HG03025 (cell line): ENCODE results near the gene TM6SF1.
"Not testable (repeated sequence)": the region's sequence is repeated elsewhere in the genome, so short reads cannot be mapped to it uniquely, and the experiment has no call there.

Source experiments
- ATAC-seq: cut with Tn5 transposase; IDR thresholded peaks from one replicate; pipeline ENCODE4 v1.9.1; 2021; ENCODE audit warnings: mild to moderate bottlenecking, moderate library complexity; ENCODE audit not compliant: unreplicated experiment, low FRiP score

TM6SF1 gene

DNA sequence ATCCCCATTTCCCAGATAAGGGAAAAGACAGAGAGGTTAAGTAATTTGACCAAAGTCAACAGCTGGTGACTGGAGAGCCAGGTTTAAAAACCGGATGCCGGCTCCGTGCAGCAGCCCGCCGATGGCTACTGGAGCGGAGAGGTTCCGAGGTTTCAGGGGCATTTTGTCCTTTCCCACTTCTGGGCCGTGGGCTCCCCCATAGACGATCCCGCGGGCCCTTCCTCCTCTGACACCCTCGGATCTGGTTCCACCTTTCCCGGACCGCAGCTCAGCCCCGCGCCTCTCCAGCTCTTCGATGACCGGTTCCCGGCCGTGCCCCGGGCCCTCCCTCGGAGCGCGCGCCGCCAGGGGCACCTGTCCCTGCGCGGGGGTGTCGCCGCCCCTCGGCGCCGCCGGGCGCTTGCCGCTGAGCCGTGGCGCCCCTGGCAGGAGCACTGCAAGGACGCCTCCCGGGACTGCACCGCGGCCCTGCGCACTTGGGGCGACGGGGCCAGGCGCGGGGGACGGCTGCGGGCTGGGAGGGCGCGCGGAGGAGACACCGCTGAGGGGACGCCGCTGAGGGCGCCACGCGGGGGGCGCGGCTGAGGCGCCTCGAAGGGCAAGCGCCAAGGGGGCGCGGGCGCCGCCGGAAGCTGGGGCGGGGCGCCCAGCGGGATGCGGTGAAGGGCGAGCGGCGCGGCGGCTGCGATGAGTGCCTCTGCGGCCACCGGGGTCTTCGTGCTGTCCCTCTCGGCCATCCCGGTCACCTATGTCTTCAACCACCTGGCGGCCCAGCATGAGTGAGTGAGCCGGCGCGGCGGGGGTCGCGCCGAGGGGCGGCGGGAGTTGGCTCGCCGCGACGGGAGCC is at the start of gene TM6SF1:
TM6SF1 (plus strand) TSS at position 652 of the 847 bp plus-strand sequence; CDS start at position 688, 36 bp downstream.
- ATAC-seq: no peak

DNA sequence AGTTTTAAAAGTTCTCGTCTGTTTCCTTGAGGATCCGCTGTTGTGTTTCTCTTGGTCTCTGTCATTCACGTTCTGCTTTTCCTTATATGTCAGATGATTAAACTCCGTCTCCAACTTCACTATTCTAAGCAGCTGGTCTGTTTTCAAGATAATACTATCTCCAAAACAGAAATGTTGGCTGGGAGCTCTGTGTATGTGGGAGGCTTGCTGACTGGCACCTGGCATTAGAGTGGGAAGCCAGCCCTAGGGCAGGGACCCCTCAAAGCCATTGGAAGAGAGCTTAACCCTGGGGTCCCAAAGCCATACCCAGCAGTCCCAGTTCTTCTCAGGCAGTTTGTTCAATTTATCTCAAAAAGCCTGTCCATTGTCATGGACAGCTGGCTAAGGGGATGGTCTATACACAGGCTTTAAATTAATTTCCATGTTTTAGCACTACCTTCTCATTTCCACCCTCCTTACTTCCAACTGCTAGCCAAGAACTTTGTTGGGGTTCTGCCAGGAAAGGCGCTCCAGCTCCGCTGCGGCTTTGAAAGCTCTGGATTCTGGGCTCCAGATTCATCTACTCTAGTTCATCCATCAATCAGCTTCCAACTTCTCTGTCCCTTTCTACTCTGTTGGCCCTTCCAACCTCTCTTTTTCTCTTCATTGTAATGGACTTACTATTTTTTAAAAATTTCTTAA is 49.6 kb upstream of the TM6SF1 start:
- no peak for ATAC-seq

DNA sequence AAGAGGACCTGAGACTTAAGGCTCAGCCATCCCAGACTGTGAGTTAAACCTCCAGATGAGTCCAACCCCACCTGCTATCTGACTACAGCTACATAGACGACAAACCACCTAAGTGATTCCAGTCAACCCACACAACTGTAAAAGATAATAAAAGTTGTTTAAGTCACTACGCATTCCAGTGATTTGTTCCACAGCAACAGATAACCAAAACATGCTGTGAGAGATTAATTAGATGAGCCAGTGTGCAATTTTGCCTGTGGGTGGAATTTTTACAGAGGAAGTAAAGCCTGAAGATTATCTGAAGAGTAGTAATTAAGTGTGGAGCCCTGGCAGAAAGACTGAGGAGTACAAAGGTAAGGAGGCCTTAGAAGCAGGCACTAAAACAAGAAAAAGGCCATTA is 45.8 kb upstream of the TM6SF1 start:
- ATAC-seq: no peak

DNA sequence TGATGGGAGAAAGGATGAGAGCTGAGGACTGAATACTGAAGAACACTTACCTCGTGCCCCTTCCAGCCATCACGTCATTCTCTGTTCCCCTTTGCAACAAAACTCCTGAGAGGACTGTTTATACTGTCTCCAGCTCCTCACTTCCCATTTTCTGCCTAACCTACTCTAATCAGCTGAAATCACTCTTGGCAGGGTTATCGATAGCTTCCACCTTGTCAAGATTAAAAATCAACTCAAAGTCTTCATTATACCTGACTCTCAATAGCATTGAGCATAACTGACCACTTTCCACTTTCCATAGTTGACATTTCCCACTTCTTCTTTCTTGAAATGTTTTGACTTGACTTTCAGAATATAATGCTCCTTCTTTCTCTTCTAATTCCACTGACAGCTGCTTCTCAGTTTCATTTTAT is 44.7 kb upstream of the TM6SF1 start:
- no peak for ATAC-seq

DNA sequence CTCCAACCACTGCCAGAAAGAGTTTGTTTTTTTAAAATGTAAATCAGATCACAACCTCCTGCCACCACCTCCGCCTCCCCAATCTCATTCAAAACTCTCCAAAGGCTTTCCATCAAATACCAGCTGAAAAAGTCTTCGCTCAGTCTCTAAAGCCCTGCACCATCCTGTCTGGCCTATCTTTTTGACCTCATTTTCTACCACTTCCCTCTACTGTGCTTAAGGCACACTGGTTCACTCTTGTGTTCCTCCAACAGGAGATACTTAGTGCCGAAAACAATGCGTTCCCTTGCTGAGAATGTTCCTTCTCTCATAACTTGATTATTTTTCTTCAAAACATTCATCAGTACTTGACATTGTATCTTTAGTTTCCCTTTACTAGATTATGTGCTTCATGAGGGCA is 43.9 kb upstream of the TM6SF1 start:
- no peak for ATAC-seq

DNA sequence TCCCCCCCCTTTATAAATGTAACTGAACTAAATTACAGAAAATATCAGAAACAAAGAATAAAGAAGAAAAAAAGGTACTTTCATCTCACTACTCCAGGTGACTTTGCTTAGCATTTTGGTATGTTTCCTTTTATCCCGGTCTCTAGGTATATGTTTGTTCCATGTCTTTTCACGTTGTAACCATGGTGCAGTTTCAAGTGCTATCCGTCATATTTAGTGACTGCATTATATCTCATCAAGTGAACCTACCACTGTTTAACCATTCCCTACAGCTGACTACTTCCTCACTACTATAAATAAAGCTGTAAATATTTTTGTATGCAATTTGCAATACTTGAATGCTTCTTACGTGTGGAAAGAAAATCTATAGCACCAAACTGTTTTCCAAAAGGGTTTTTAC is 42.6 kb upstream of the TM6SF1 start:
- no peak for ATAC-seq

DNA sequence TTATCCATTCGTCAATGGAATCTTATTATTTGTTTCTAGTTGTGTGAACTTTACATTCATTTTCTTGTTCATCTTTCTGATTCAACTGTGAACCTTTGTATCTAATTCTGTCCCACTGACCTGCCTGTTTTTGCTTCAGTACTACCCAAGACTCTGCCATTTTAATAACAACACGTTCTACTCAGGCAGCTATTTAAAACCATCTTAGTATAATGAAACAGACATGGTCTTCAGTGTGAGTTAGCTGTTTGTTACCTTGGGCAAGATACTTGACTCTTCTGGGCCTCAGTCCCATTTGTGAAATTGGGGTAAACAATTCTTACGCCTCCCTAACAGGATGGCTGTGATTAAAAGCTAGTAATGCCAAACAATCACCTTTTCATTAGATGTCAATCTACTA is 42.0 kb upstream of the TM6SF1 start:
- no peak for ATAC-seq

DNA sequence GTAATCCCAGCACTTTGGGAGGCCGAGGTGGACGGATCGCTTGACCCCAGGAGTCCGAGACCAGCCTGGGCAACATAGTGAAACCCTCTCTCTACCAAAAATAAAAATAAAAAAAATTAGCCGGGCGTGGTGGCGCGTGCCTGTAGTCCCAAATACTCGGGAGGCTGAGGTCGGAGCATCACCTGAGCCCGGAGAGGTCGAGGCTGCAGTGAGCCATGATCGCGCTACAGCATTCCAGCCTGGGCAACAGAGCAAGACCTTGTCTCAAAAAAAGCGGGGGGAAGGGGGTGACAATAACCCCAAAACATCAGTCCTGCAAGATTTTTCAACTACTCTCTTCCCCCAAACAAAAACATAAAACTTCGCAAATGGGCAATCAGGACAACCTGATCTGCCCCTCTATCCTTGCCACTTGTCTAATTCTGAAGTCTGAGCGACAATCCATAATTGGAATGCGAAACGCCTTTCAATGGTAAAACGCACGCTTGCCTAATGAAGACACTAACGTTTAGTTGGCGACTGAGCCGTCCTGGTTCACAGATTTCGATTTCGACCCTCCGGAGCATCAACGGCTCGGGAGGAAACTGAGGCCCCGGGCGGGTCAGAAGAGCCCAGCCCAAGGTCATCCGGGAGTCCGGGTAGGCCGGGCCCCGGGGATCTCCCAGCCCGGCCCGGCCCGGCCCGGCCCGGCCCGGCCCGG is 41.3 kb upstream of the TM6SF1 start:
- ATAC-seq: no peak

DNA sequence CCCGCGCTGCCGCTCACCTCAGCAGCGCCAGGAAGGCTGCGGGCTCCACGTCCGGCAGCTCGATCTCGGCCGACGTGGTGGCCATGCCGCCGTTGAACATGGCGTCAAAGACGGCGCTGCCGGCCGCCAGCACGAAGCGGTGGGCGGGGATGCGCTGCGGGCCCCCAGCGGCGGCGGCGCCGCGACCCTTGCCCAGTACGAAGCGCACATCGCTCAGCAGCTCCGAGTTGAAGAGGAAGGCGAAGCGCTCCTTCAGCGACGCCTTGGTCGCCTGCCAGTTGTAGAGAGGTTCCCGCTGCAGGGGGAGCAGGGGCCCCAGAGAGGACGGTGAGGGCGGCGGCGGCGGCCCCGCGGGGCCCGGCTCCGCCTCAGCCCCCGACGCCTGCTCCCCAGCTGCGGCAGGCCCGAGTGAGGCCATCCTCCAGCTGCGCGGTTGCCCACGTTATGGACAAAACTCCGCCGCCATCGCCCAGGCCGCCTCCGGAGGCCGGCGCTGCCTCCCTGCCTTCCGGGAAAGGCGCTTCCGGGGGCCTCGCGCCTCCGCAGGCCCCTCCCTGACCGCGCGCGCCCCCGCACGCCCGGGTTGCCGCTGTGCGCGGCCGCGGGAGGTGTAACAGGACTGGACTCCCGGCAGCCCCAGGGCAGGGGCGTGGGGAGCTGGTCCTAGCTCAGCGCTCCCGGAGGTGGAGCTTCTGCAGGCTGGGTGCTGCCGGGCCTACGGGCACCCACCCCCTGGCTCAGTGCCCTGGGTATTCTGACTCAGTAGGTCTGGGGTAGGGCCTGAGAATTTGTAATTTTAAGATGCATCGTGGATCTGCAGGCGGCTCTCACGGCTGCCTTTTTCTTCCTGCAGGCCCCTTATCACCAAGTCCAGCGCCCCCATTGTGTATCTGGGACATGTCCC is 40.5 kb upstream of the TM6SF1 start, which contains the start of gene BTBD1:
BTBD1 (minus strand) TSS at position 519 of the 904 bp plus-strand sequence; CDS start at position 418, 101 bp downstream.
- ATAC-seq: peak; percentile 82

DNA sequence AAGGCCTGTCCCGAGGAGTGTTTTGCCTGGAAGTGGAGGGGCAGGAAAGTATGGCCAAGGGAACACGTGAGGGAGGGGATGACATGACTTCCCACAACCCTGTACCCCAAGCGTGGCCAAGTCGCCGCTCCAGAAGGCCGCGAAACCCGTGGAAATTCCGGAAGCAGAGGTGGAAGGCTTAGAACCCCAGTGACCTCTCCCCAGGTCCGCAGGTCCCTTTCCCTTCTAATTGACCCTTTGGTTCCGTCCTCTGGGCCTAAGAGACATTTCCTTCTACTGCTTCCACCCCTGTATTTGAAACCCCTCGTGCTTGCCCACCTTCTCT is 39.8 kb upstream of the TM6SF1 start:
- ATAC-seq: no peak

DNA sequence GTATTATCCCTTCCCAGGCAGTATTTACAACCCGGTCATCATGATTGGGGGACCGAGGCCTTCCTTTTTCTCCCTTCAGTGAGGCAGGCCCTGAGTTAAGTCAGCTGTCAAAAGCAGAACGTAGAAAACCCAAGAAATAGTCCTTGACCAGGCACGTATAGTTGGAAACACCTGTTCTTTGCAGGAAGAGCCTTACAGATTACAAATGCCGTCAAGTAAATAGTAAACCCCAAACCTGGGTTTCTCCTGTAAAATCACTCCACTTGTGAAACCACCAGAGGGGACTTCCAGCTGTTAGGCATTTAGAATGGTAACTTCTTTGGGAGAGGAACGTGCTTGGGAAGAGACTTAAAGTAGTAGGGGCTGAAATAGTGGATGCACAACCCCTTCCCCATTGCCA is 39.4 kb upstream of the TM6SF1 start:
- ATAC-seq: no peak

DNA sequence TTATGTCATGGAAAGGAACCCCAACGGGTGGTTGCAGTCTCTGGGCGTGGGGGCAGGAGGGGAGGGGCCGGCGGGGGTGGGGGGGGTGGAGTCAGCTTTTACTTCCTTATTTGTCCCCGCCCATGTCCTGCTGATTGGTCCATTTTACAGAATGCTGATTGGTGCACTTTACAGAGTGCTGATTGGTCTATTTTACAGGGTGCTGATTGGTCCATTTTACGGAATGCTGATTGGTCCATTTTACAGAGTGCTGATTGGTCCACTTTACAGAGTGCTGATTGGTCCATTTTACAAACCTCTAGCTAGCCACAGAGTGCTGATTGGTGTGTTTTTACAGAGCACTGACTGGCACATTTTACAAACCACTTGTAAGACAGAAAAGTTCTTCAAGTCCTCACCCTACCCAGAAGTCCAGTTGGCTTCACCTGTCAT is 38.2 kb upstream of the TM6SF1 start:
- ATAC-seq: not testable (repeated sequence)

DNA sequence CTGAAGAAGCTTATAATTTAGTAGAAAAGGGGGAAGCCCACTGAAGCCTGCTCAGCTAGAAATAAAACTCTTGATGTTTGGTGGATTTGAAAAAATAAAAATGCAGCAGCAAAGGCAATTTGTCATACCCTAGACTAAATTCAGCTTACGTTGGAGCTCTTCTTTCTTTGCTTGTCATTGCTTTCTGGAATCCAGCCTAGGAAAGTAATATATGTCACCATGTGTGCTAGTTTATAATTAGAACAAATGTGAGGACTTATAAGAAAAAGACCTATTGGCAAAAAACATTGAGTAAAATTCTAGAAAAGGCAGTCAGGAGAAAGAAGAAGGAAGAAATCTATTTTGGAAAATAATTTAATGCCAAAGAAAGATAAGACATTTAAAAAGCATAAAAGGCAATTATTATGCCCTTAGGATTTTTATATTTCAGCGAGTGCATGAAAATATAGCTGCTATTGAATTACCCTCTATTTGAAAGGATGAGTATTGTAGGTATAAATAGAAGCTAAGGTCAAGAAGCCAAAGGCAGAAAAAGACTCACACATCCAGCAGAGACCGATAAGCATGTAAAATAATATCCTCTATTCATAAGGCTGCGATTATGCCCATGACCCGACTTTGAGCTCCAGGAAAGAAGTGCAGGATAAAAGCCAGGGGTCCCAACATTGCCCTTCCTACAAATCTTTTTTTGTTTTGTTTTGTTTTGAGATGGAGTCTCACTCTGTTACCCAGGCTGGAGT is 29.8 kb upstream of the TM6SF1 start:
- ATAC-seq: no peak

DNA sequence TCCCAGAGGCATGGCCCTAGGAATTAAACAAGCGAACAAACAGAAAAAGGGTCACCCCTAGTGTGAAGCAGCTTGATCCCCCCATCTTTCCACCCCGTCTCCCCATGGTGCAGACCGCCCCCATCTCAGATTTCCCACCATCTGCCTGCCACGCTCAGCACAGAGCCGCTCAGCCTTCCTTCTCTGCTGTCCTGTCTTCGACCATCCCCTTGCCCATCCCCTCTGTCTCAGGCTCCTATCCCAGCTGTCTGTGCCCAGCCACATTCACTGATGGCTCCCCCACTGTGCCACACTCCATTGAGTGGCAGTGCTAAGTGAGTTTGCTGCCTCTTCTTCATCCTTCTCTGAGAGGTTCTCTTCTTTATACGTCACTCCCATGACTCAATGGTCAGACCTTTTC is 28.7 kb upstream of the TM6SF1 start:
- no peak for ATAC-seq

DNA sequence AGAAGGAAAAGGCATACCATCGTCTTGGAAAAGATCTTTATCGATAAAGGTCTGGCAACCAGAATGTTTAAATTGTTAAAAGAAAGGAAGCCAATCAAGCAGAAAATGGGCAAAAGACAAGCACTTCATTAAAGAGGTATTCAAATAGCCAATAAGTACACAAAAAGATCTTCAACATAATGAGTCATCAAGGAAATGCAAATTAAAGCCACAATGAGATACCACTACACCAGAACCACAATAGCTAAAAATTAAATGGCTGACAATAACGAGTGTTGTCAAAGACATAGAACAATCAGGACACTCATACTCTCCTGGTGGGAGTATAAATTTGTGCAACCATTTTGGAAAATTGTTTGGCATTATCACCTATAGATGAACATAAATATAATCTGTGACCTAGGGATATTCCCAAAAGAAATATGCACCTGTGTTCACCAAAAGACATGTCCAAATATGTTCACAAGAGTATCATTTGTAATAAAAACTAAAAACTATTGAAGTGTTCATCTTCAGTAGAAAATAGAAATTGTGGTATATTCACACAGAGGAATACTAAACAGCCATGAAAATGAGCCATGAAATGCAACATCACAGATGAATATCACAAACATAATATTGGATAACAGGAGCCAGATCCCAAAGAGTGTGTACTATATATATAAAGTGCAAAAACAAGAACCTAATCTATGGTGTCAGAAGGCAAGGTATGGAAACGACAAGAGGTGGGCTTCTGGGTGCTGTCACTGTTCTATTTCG is 26.0 kb upstream of the TM6SF1 start:
- no peak for ATAC-seq

DNA sequence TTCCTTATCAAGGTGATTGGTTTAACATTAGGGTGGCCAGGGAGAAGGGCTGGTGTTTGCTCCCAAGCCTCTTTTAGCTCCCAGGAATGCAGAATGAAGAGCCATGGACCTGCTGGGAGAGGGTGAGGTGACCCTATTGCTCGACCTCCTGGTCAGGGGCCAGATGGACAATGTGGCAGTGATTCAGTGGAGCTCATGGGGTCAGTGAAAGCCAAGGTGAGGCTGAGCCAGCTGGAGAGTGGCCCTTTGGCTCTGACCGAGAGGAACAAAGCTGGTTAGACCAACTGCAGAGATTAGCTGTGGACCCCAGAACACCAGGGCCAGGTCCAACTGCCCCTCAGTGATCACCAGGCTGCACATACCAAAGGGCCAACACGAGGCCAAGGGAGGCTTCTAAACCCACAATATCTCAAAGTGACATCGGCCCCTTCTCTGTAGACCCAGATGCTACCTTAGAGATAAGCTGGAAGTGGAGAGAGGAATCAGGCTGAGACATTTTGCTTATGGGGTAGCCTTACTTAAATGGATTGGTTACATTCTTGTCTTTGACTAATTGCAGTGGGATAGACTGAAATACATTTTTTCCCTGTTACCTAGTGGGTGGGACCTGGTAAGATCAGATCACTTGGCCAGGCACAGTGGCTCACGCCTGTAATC is 24.6 kb upstream of the TM6SF1 start:
- no peak for ATAC-seq

DNA sequence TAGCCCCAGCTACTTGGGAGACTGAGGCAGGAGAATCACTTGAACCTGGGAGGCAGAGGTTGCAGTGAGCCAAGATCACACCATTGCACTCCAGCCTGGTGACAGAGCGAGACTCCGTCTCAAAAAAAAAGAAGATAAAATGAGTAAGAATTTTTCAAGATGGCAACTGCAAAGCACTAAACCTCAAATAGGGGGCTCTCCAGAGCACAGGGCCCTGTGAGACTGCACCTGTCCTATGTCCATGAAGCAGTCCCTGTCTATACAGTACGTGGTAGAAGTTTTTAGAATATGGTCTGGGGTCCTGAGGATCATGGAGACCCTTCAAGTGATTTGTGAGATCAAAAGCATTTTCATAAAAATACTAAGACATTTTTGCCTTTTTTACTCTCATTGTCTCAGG is 22.0 kb upstream of the TM6SF1 start:
- ATAC-seq: not testable (repeated sequence)

DNA sequence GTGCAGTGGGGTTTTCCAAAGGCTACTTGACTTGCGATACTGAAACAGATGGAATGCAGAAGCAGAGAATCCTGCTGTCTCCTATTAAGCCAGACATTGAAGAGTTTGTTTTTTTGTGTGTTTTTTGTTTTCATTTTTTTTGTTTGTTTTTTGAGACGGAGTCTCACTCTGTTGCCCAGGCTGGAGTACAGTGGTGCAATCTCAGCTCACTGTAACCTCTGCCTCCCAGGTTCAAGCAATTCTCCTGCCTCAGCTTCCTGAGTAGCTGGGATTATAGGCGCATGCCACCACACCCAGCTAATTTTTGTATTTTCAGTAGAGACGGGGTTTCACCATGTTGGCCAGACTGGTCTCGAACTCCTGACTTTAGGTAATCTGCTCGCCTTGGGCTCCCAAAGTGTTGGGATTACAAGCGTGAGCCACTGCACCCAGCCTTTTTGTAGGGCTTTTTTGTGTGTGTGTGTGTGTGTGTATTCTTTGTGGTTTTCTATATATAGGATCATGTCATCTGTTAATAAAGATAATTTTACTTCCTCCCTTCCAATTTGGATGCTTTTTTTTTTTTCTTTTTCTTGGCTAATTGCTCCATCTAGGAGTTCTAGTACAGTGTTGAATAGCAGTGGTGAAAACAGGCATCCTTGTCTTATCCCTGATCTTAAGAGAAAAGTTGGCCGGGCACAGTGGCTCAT is 21.4 kb upstream of the TM6SF1 start:
- not testable (repeated sequence) for ATAC-seq
